Peyer's patch (tissue), 4 donors: Measurements from ENCODE around the gene CBLN2.

Experiments used
- POLR2A ChIP-seq, 2 donors: fragments of 450-650 bp; IDR thresholded peaks; one replicate each; pipeline ENCODE4 v1.5.1; 2017; ENCODE audit warnings: antibody characterized with exemption in 2 of 2, mild to moderate bottlenecking in 2 of 2, moderate library complexity in 2 of 2
- TF ChIP-seq, protein P1 (sequence below), 6 experiments: fragments of 450-650 bp in 4 of 6; fragments of 200-600 bp in 2 of 6; sonication (generic) in 1 of 6; IDR thresholded peaks; one replicate each; pipeline ENCODE4 v1.5.1; 2017 to 2019; ENCODE audit warnings: antibody characterized with exemption in 6 of 6, mild to moderate bottlenecking in 3 of 6, moderate library complexity in 1 of 6

DNA sequence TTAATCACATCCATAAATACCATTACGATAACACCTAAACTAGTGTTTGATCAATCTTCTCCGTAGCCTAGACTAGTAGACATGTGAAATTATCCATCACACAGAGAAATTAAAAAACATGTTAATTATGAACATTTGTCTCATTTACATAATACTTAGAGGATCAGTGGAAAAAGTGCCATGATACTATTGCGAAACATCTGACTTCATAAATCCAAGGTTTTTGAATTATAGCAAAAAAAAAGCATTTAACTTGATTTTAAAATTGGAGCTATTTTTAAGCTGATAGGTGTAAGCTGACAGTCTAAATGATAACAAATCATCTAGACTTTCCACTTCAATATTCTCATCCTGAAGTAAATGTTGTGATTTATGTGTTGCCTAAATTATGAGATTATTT, 51.6 kb downstream of the CBLN2 start:
- TF ChIP-seq, protein P1, sequence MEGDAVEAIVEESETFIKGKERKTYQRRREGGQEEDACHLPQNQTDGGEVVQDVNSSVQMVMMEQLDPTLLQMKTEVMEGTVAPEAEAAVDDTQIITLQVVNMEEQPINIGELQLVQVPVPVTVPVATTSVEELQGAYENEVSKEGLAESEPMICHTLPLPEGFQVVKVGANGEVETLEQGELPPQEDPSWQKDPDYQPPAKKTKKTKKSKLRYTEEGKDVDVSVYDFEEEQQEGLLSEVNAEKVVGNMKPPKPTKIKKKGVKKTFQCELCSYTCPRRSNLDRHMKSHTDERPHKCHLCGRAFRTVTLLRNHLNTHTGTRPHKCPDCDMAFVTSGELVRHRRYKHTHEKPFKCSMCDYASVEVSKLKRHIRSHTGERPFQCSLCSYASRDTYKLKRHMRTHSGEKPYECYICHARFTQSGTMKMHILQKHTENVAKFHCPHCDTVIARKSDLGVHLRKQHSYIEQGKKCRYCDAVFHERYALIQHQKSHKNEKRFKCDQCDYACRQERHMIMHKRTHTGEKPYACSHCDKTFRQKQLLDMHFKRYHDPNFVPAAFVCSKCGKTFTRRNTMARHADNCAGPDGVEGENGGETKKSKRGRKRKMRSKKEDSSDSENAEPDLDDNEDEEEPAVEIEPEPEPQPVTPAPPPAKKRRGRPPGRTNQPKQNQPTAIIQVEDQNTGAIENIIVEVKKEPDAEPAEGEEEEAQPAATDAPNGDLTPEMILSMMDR (IDR thresholded peaks at IDR 0.05): no peak
- no peak for TF ChIP-seq POLR2A (IDR thresholded peaks at IDR 0.05)
